K562 (cell line): ENCODE data around the gene GALE. TPM values are rescaled to one million over a fixed set of nuclear protein-coding genes. Genes with fewer than 3 reads are reported as not detected.

Experiments
- ARHGAP35 ChIP-seq: fragments of 450-650 bp; IDR thresholded peaks from 2 replicates; pipeline ENCODE4 v1.6.1; 2018; ENCODE audit not compliant: partially characterized antibody
- ATF6 ChIP-seq: sonication (generic); formaldehyde crosslinking; IDR thresholded peaks from 2 replicates; pipeline ENCODE4 v1.4.0; 2020; ENCODE audit warnings: mild to moderate bottlenecking, missing genetic modification reagents
- BRCA1 ChIP-seq, 2 experiments: fragments of 450-650 bp in 1 of 2; sonication (generic) in 1 of 2; formaldehyde crosslinking in 1 of 2; IDR thresholded peaks; 2 replicates each; pipeline versions ENCODE4 v1.5.0 to v1.6.1; 2017 to 2020; ENCODE audit warnings: mild to moderate bottlenecking in 1 of 2, missing genetic modification reagents in 1 of 2
- COPS2 ChIP-seq: fragments of 450-650 bp; conservative IDR thresholded peaks from 2 replicates; pipeline ENCODE4 v1.6.1; 2016; ENCODE audit warnings: mild to moderate bottlenecking, moderate library complexity
- FOXK2 ChIP-seq, 2 experiments: fragments of 450-650 bp; IDR thresholded peaks in 1 of 2; conservative IDR thresholded peaks in 1 of 2; 2 replicates each; pipeline ENCODE4 v1.6.1; 2016; ENCODE audit warnings: low read depth in 2 of 2, mild to moderate bottlenecking in 1 of 2
- FOXM1 ChIP-seq, 2 experiments: fragments of 450-650 bp in 1 of 2; sonication (generic) in 1 of 2; formaldehyde crosslinking in 1 of 2; IDR thresholded peaks; 2 replicates each; pipeline versions ENCODE4 v1.6.1 to v1.9.0; 2017 to 2022; ENCODE audit warnings: low read depth in 2 of 2, mild to moderate bottlenecking in 2 of 2, missing genetic modification reagents in 1 of 2, moderate library complexity in 1 of 2
- KDM2B ChIP-seq: fragments of 250-450 bp; sonication (Bioruptor Pico); IDR thresholded peaks from 2 replicates; pipeline ENCODE4 v1.8.0; 2021; ENCODE audit warnings: mild to moderate bottlenecking, moderate library complexity
- KLF16 ChIP-seq: IDR thresholded peaks from 2 replicates; pipeline ENCODE4 v1.6.1; 2016; ENCODE audit warnings: antibody characterized with exemption
- MYBL2 ChIP-seq, 2 experiments: fragments of 450-650 bp in 1 of 2; sonication (generic) in 1 of 2; formaldehyde crosslinking in 1 of 2; IDR thresholded peaks; 2 replicates each; pipeline versions ENCODE4 v1.6.1 to v1.8.1; 2017 to 2022; ENCODE audit warnings: borderline replicate concordance in 1 of 2, inconsistent platforms in 1 of 2, low read depth in 1 of 2, mild to moderate bottlenecking in 1 of 2, missing genetic modification reagents in 1 of 2, moderate library complexity in 1 of 2
- NELFE ChIP-seq: IDR thresholded peaks from 2 replicates; pipeline ENCODE4 v1.6.1; 2011; ENCODE audit warnings: mild to moderate bottlenecking; ENCODE audit not compliant: insufficient read depth, insufficient read length
- RBM39 ChIP-seq: fragments of 200-400 bp; formaldehyde crosslinking; optimal IDR thresholded peaks from 2 replicates; pipeline ENCODE3; 2018; ENCODE audit warnings: low read depth, low read length
- SIN3B ChIP-seq: fragments of 450-650 bp; IDR thresholded peaks from 2 replicates; pipeline ENCODE4 v1.6.1; 2017; ENCODE audit warnings: low read depth, mild to moderate bottlenecking, moderate library complexity
- TAF15 ChIP-seq: fragments of 200-400 bp; formaldehyde crosslinking; IDR thresholded peaks from 2 replicates; pipeline ENCODE4 v1.6.1; 2017; ENCODE audit warnings: mild to moderate bottlenecking, low read depth, low read length, moderate library complexity
- TCFL5 ChIP-seq: fragments of 250-450 bp; sonication (Bioruptor Pico); conservative IDR thresholded peaks from 2 replicates; pipeline ENCODE4 v1.6.1; 2021; ENCODE audit warnings: mild to moderate bottlenecking, moderate library complexity, matching md5 sums
- TRIM28 ChIP-seq: fragments of 450-650 bp; IDR thresholded peaks from 2 replicates; pipeline ENCODE4 v1.6.1; 2017
- ZNF23 ChIP-seq: fragments of 250-450 bp; sonication (Bioruptor Pico); IDR thresholded peaks from 2 replicates; pipeline ENCODE4 v1.4.0; 2020; ENCODE audit warnings: mild to moderate bottlenecking
- ZNF282 ChIP-seq: sonication (generic); formaldehyde crosslinking; IDR thresholded peaks from 2 replicates; pipeline ENCODE4 v1.8.1; 2023; ENCODE audit warnings: missing genetic modification reagents
- ZNF431 ChIP-seq: sonication (generic); formaldehyde crosslinking; IDR thresholded peaks from 2 replicates; pipeline ENCODE4 v1.8.0; 2022; ENCODE audit warnings: mild to moderate bottlenecking, missing genetic modification reagents
- polyA plus RNA-seq, 8 experiments: library from polyadenylated mRNA; depleted of rRNA in 4 of 8; stranded (reverse) in 5 of 8; unstranded in 3 of 8; fragments of >200 nt; fragmentation: Nextera tagmentation in 2 of 8; fragmentation: Illumina TruSeq in 1 of 8; extraction: Ambion mirVana in 2 of 8; extraction: Trizol in 1 of 8; gene quantifications; 2 replicates each; pipeline versions ENCODE4 v1.2.1 to v1.2.3, GENCODE V29; 2011 to 2014; ENCODE audit warnings: inconsistent platforms in 1 of 8, missing spikeins in 1 of 8
- total RNA-seq, 7 experiments: library from RNA; depleted of rRNA in 6 of 7; stranded (reverse); fragments of >200 nt in 6 of 7; fragmentation: Illumina TruSeq in 2 of 7; extraction: Trizol in 2 of 7; gene quantifications; 2 replicates each; pipeline versions ENCODE4 v1.2.1 to v1.2.3, GENCODE V29; 2011 to 2021; ENCODE audit warnings: low replicate concordance in 1 of 7
- TF ChIP-seq, protein P1 (sequence below), 3 experiments: IDR thresholded peaks in 2 of 3; conservative IDR thresholded peaks in 1 of 3; 2 replicates each; pipeline ENCODE4 v1.5.1; 2011 to 2012; ENCODE audit warnings: low read length in 3 of 3, mild to moderate bottlenecking in 3 of 3, control low read depth in 2 of 3, improper control_type of control experiment in 1 of 3, inconsistent platforms in 1 of 3, low read depth in 1 of 3, mixed read lengths in 1 of 3, moderate library complexity in 1 of 3; ENCODE audit not compliant: insufficient read depth in 2 of 3
- TF ChIP-seq, protein P2 (sequence below): fragments of 150-350 bp; conservative IDR thresholded peaks from 2 replicates; pipeline ENCODE4 v1.6.1; 2014; ENCODE audit warnings: low read length

The GALE gene
- total and polyA plus RNA-seq, 9 of the 15 experiments (the other 6 are each of a cell fraction or from before 2014, with no cell fraction given) = 8.4 to 139 (median 88.3) TPM

DNA sequence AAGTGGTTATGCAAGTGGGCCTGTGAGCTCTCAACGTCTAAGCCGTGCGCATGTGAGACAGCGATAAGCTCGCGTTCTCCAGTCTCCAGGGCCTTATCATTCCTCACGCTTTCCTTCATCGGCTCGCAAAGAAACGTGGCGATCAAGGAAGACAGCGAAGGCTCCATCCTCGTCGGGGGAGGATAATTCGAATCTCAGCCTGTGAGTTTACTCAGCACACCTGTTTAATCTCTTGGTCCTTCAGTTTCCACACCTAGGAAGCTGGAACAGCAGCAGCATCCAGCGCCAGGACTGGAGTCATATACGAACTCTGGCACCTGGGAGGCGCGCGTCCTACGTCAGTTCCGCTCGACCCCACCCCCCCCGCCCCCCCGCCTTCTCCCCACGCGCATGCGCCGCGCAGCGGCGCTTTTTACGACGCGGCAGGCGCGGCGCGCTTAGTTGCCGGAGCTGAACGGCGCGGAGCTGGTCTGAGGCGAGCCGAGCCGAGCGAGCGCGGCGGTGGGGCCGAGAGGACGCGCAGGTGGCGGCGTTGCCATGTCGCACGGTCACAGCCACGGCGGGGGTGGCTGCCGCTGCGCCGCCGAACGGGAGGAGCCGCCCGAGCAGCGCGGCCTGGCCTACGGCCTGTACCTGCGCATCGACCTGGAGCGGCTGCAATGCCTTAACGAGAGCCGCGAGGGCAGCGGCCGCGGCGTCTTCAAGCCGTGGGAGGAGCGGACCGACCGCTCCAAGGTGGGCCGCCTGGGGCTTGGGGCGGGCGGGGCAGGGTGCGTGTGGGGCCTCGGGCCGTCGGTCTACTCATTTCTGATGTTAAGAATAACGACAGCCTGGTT, 22.4 kb downstream of the GALE start, which contains the start of gene PITHD1 (continued):
- TF ChIP-seq ATF6 (0 out of 2 replicates have a peak, but pooled peaks have one; percentile 67), NELFE (no peak), TAF15 (no peak), ZNF282 (peak; percentile 86; the same call in 1 of the 2 replicates), FOXM1 (IDR thresholded peaks at IDR 0.05; ENCODE audit: low read depth) (peak; percentile 79), FOXM1 (CRISPR knock-in tag; IDR thresholded peaks at IDR 0.05; ENCODE audit: low read depth) (no peak), RBM39 (no peak), COPS2 (no peak), FOXK2 (conservative IDR thresholded peaks at IDR 0.05 in 1 of 2, IDR thresholded peaks at IDR 0.05 in 1 of 2; ENCODE audit: low read depth in 2 of 2) (peak; percentile 79 to 90), TCFL5 (CRISPR knock-in tag) (no peak), ARHGAP35 (no peak), MYBL2 (IDR thresholded peaks at IDR 0.05; ENCODE audit: low read depth) (no peak), MYBL2 (CRISPR knock-in tag; IDR thresholded peaks at IDR 0.05; ENCODE audit: borderline replicate concordance) (no peak), TRIM28 (0 out of 2 replicates have a peak, but pooled peaks have one; percentile 8), KDM2B (peak; percentile 78; the same call in 1 of the 2 replicates), ZNF431 (CRISPR knock-in tag) (no peak; the same call in 1 of the 2 replicates), KLF16 (peak; percentile 90), SIN3B (peak; percentile 91), ZNF23 (no peak), BRCA1 (IDR thresholded peaks at IDR 0.05) (no peak), BRCA1 (CRISPR knock-in tag; IDR thresholded peaks at IDR 0.05) (no peak)
- TF ChIP-seq, protein P1, sequence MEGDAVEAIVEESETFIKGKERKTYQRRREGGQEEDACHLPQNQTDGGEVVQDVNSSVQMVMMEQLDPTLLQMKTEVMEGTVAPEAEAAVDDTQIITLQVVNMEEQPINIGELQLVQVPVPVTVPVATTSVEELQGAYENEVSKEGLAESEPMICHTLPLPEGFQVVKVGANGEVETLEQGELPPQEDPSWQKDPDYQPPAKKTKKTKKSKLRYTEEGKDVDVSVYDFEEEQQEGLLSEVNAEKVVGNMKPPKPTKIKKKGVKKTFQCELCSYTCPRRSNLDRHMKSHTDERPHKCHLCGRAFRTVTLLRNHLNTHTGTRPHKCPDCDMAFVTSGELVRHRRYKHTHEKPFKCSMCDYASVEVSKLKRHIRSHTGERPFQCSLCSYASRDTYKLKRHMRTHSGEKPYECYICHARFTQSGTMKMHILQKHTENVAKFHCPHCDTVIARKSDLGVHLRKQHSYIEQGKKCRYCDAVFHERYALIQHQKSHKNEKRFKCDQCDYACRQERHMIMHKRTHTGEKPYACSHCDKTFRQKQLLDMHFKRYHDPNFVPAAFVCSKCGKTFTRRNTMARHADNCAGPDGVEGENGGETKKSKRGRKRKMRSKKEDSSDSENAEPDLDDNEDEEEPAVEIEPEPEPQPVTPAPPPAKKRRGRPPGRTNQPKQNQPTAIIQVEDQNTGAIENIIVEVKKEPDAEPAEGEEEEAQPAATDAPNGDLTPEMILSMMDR (IDR thresholded peaks at IDR 0.05 in 2 of 3, conservative IDR thresholded peaks at IDR 0.05 in 1 of 3; ENCODE audit: insufficient read depth in 2 of 3, low read depth in 1 of 3, low read length in 3 of 3) = peak in 1 of 3 experiments; percentile 2; a peak in 1 of 6 replicates
- TF ChIP-seq, protein P2, sequence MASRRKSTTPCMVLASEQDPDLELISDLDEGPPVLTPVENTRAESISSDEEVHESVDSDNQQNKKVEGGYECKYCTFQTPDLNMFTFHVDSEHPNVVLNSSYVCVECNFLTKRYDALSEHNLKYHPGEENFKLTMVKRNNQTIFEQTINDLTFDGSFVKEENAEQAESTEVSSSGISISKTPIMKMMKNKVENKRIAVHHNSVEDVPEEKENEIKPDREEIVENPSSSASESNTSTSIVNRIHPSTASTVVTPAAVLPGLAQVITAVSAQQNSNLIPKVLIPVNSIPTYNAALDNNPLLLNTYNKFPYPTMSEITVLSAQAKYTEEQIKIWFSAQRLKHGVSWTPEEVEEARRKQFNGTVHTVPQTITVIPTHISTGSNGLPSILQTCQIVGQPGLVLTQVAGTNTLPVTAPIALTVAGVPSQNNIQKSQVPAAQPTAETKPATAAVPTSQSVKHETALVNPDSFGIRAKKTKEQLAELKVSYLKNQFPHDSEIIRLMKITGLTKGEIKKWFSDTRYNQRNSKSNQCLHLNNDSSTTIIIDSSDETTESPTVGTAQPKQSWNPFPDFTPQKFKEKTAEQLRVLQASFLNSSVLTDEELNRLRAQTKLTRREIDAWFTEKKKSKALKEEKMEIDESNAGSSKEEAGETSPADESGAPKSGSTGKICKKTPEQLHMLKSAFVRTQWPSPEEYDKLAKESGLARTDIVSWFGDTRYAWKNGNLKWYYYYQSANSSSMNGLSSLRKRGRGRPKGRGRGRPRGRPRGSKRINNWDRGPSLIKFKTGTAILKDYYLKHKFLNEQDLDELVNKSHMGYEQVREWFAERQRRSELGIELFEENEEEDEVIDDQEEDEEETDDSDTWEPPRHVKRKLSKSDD = no peak
